Renal cortex interstitium (tissue), 3 donors: ENCODE data around the gene PSMD10. TPM values are rescaled to one million over a fixed set of nuclear protein-coding genes. Genes with fewer than 3 reads are reported as not detected.

ENCODE experiments used
- polyA plus RNA-seq, 3 donors: library from polyadenylated mRNA; unstranded; fragments of 120-200 nt; gene quantifications; one replicate each; pipeline ENCODE4 v1.2.1, GENCODE V29; 2013; ENCODE audit not compliant: insufficient read length in 3 of 3

PSMD10 gene
- polyA plus RNA-seq, 3 donors, result 70.6 to 79.3 (median 76.8) TPM

Other genes starting within 250 kb of the PSMD10 start
- not detected for gene TEX13B, start 109.2 kb downstream of the PSMD10 start, polyA plus RNA-seq
- 1 to 10 TPM in 1 of 3 donors, under 1 TPM in 2; 0.59 to 1.4 (median 0.69) TPM for gene VSIG1, start 46.5 kb downstream of the PSMD10 start, polyA plus RNA-seq
- gene ATG4A, start 236 bp upstream of the PSMD10 start, polyA plus RNA-seq, result 10 to 100 TPM; 10.9 to 12.6 (median 10.9) TPM